EL (cell line): Measurements from ENCODE around the gene SEMA5A.

Experiments used
- DNase-seq: peaks from one replicate; pipeline ENCODE4 v3.0.0-alpha.2; 2016

SEMA5A gene

DNA sequence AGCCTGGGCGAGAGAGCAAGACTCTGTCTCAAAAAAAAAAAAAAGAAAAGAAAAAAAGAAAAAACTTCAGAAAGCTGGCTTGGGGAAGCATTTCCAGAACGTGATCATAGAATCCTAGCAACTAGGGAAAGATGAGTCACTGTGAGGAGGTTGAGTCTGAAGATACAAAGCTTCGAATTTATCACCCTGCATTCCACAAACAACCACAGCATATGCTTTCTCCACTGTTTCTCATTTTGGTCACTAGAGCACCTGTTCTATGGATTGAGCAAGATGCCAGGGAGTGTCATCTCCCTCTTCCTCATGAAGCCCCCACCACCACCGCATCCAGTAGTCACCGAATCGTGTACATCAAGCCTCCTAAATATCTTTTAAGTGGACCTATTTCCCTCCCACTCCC, 37.9 kb downstream of the SEMA5A start:
- DNase-seq: peak; percentile 66

DNA sequence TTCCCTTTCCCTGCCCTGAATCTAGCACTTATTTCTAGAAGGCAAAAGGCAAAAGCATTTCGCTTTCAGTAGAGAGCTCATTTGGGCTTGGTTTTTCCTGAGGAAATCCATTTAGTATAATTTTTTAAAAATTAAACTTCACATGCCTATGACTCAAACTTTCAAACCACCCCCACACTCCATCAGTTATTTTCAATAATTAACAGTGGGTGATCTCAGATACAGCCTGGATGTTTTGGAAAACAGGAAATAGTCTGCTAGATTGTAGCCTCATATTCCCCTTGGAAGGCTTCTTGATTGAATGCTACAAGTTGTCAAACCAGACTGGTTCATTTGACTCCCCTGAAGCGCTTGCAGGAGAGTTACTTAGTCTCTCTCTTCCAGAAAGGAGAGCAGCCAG, 40.6 kb downstream of the SEMA5A start:
- no peak for DNase-seq

DNA sequence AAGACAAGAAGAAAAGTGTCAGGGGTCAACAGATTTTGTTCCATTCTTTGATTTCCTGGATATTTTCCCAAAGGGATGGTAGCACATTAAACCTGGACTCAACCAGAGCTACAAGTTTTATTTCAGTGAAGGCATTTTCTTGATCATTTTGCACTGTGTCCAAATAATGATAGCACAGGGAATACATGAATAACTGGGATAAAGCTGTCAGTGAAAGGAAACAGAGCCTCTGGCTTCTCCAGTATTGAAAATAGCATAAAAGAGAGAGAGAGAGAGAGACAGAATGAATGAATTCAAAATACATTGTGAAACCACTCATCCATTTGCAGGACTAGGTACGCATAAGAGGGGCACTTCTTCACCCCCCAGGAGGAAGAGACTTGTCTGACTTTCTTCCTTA, 43.0 kb downstream of the SEMA5A start:
- no peak for DNase-seq

DNA sequence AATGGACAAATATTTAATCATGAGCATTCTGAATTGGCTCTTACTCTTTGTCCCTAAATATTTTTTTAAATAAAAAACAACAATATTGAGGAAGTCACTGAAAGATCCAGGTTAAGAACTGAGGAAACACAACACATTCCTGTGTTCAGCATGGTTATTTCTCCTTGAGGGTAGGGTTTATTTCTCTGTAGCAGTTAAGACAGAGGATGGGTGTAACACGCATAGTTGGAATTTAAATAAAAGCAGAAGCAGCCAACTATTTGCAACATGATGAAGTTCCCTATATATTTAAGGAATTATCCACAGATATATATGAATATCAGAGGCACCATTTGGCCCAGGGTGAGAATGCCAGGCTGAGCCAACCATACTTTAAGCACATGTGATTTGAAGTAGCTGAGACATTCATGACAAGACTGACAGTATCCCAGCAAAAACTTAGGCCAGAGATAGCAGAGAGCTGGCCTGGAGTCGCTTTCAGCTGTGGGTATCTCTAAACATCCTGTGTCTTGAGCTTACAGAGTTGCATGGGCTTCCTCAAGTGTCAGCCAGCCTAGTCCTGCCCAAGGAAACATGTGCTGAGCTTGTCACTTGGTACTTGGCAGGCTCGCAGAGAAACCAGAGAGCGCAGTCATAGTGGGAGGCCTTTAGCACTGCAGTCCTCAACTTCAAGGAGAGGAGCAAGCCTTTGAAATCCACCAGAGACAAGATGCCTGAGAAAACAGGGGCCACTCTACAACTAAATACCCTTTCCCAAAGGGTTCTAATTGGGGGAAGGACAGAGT, 43.6 kb downstream of the SEMA5A start:
- DNase-seq: no peak

DNA sequence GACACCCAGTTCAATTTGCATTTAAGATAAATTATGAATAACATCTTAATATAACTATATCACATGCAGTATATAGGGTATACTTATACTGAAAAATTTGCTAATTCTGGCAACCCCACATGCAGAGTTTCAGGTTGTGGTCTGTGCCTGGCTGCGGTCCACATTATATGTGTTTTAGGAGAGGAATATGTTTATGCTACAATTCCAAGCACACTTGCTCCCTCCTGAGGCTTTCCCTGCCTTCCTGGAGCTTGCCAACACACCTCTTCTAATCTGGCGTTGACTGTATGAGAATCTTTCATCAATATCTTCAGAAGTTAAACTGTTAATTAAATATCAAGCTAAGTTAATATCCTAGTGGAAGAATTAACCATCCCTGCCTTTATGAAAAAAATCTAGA, 45.2 kb downstream of the SEMA5A start:
- DNase-seq: no peak

DNA sequence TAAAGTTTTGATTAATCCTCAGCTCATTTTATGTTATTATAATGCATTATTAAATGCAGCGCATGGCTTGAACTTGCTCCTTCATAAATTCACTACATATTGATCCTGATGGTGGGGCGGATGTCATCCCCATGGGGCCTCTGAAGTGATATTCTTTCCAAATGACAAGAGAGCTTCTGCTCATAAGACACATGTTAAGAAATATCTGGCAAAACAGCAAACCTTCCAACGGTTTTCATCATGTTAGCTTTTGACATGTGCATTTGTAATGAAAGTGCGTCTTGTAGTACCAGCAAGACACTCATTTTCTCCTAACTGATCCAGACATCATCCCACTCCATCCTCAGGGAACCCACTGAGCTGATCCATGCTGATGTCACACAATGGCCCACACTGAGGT, 45.7 kb downstream of the SEMA5A start:
- no peak for DNase-seq

DNA sequence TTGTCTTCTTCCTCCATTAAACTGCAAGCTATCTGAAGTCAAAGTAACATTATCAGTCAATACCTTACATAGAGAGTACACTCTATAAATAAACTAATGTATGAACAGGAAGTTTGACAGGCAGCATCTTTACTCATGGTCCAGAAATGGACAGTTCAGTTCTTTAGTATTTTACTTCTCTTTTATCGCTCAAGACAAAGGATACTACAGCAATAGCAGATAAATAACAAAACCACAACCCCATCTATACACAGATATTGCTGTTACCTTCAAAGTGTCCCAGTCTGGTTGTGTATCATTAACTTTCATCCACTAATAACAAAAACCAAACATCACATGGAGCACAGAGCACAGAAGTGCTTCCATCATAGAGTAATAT, 46.4 kb downstream of the SEMA5A start:
- DNase-seq: no peak

DNA sequence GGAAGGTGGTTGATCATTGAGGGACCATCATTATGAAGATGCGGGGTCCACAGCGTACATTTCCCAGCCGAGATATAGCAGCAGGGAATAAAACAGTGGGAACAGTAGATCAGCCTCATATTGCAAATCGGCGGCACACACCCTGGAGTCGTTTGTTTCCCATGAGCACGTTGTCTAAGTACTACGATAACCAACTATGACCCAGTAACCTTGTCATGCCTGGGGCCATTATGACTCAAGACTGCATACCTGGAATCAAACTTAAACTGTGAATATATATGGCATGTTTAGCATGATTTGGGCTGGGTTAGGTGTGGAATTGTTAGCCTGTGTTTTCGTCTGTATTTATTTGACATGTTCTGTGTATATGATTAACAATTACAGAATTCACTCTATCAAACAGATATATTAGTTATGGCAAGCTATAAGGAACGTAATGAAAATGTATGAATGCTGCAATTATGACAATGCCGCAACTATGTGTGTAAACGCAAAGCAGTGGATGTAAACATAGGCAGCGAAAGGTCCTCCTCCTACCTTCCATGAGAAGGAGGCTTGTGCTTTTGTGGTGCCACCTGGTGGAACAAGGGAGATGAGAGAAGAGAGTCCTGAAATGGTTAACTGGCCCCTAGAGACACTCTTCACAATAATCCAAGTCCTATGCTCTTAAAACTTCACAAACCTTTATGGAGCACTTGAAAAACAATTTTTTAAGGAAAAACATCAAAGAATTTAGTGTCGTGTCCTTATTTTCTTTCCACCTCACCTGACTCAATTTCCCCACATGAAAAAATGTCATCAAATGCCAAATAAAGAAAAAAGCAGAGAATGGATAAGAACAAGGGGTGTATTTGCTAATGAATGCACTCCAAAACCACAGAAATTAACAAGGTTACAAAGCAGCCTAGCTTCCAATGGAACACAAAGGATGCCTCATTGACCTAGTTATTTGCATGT, 47.1 kb downstream of the SEMA5A start:
- DNase-seq: peak; percentile 59

DNA sequence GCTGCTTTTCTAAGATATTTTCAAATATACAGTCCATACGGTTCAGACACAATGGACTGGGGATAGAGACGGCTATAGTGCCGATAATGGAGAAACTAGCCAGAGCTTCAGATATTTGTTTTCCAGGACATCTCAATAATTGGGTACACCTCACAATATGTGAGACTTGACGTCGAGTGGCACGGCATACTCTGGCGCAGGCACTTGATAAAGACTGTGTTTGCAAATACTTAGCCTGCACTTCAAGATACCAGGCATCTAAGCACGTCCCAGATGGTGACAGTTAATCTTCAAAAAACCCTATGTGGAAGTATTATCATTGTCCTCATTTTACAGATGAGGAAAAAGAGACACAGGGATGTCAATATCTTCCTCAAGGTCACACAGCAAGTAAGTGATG, 48.5 kb downstream of the SEMA5A start:
- DNase-seq: no peak

DNA sequence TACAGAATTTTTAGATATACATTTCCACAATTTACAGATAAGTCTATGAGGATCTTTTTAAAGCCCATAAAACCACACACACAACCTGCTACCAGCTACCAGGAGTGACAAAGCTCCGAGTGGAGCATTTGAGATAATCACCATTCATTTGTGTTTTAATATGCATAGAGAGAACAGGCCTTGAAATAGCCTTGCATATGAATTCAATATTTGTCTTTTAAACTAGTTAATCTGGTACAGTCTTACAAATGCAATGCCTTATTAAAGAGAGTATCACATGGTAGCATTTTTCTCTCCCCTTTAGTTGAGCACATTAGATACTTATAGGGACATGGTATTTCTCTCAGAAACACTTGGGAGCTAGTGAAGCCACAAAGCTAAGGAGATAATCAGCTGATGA, 49.1 kb downstream of the SEMA5A start:
- DNase-seq: no peak

DNA sequence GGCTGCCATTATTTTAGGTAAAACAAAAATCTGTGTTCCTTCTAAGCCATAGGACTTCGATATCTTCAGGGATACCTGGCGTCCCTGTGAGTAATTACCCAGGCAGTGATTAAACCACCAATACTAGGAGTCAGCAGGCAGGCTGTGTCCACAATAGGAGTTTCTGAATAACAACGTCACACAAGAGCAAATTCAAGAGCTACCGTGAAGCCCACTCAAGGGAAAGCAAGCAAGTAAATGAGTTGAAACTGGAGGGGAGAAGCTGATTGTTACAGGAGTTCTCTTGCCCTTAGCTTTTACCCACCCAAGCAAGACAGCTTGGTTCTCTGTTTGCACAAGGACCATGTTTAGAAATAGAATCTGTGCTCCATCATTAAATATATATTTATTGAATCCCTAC, 50.8 kb downstream of the SEMA5A start:
- DNase-seq: no peak

DNA sequence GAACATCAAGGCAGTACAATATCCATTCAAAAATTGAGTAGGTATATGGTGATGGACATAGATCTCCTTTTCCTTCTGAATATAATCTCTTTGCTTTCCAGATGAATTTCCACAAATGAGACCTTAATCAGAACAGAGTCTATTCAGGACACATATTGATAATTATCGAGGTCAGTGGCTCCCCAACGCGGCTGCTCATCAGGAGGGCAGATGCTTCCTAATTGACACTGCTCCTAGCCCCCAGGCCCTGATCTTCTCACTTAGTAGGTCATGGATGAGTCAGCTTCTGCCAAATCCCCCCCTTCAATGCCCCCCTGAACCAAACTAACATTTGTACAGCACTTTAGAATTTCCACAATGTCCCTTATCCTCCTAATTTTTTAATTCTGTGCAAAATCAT, 51.6 kb downstream of the SEMA5A start:
- DNase-seq: no peak

DNA sequence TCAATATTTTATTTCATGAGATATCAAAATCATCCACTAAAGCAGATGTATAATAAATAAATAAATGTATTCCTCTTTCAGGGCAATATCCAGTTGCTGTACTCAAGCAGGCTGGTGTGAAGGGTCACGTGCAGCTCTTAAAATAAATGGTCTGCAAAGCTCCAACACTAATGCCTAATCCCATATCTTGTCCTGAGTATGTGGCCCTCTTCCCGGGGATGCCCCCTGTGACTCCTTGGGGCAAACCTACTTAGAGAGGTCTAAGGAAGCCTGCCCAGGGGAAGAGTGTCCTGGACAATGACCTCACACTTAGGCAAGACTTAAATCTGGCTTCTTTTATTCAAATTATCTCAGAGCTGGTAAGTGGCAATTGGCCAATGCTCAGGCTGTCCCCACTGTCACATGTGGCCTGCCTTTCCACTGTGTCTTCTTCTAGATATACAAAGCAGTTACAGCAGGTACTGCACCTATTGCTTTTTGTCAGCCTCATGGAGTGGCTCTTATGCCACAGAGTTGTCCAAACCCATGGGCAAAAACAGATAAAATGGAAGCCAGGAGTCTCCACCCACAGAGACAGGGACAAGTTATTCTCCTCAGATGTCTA, 55.3 kb downstream of the SEMA5A start:
- no peak for DNase-seq

DNA sequence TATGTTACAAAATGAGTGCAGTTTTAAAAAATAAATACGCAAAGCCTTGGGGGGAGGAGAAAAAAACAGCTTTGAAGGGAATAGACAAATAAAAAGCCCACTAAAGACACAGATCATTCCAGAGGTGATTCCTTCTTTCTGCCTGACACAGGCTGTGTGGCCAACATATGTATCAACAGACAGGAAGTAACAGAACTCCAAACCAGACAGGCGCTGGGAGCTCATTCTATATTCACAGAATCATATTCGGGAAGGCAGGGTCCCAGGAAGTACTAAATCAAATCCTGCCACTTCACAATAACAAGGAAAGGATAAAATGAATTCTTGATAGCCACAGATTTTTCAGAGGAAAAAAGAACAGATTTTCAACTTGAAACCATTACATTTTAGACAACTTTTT, 62.1 kb downstream of the SEMA5A start:
- DNase-seq: peak; percentile 73

DNA sequence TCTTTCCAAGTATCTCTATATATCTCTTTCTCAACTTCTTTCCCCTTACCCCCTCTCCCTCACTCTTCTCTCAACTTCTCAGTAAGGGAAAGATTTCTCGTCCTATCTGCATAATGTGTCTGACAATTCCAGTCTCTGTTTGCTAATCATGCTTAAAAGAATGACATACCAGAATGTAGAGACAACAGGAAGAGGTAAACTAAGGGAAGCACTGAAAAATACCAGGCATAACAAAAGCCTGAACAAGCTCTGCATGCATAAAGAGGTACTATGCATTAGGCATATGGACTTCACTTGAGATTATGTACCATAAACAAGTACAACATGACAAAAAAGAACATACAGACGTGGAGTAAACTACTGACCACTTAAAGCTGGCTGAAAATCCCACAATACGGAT, 62.6 kb downstream of the SEMA5A start:
- DNase-seq: peak; percentile 75

DNA sequence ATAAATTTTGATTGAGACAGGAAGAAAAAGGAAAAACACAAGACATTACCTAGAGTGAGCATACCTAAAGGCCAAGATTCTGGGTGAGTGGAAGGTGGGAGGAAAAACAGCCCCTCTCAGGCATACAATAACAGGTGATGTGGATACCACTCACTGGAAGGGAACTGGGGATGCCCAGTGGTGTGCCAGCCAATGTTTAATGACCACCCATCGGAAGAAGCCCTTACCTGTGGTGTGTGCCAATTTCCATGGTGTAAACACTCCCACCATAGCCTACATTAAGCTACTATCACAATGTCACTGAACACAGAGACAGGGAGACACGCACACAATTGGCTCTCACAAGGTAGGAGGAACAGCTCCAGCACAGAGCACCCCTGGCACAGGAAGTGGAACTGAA, 63.5 kb downstream of the SEMA5A start:
- DNase-seq: no peak

DNA sequence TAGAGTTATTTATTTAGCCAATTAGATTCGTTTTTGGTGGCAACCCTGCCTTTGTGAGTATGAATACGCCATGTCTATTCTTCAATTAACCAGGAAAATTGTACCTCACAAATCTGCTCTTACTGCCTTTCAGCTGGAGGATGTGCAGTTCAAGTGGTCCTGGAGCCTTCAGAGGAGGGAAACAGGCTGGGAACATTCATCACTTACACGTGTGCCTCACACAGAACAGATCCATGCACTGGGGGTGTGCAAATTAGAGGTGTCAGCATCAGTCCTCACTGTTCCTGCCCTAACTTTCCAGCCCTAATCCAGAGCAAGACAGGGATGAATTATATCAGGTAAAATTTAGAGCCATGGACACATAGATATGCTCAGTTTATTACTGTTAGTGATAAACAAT, 65.4 kb downstream of the SEMA5A start:
- no peak for DNase-seq

DNA sequence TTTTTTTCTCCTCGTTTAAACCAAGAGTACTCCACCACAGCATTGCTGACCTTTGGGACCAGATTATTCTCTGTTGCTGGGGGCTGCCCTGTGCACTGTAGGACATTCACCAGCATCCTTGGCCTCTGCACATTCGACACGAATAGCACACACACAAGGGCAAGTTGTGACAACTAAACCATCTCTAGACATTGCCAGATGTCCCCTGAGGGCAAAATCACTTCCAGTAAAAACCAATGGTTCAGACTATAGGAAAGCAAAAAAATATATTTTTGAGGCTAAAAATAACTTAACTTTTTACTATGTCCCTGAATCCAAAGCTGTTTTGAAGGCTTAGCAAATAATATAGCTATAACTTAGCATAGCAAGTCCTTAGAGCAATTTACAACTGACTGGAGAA, 65.9 kb downstream of the SEMA5A start:
- DNase-seq: peak; percentile 46

DNA sequence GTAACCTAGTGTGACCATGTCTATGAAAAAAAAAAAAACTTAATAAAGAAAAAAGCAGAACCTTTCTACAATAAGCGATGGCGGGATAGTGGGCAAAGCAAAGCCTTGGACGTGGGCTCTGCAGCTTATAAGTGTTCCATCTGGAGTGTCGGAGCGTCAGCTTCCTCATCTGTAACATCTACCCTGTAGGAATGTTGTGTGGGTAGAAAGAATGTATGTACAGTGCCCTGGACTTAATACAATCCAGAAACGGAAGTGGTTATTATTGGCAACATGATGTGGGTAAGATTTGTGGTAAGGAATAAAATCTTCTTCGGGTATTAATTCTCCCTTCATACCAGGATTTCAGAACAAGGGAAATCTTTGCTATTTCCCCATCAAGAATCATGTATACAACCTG, 66.5 kb downstream of the SEMA5A start:
- DNase-seq: peak; percentile 94

DNA sequence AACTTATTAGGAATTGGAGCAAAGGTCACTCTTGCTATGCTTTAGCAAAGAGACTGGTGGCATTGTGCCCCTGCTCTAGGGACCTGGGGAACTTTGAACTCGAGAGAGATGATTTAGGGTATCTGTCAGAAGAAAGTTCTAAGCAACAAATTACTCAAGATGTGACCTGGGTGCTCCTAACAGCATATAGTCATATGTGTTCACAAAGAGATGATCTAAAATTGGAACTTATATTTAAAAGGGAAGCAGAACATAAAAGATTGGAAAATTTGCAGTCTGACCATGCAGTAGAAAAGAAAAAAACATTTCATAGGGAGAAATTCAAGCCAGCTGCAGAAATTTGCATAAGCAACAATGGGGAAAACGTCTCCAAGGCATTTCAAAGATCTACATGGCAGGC, 68.3 kb downstream of the SEMA5A start:
- no peak for DNase-seq

DNA sequence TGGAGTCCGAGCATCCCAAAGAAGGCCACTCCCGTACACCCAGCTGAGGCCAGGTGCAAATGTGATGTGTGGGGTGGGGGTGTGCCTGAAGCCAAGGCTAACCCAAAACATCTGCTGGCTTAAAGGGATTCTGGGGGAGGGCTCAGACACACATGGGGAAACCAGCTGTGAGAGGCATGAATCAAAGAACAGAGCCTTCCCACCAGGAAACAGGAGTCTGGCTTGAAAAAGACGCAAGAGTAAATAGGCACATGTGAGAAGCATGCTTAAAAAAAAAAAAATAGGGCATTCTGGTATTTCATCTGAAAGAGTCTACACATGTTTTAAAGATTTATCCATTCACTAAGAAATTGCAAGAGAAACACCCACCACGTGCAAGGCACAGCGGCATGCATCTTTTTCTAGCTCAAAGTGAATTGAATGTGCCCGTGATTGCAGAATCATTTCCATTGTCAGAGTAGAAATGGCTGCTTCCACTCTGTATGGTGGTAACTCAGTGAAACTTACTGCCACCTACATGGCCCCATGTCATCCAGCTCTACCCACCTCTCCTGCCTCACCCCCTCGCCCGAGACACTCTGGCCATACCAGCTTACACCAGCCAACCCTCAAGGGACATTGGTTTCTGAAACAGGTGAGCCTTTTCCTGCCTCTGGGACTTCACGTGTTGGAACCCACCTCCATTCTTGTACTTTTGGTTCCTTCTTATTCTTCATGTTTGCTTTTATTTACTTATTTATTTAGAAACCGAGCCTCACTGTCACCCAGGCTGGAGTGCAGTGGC, 71.5 kb downstream of the SEMA5A start:
- DNase-seq: no peak

DNA sequence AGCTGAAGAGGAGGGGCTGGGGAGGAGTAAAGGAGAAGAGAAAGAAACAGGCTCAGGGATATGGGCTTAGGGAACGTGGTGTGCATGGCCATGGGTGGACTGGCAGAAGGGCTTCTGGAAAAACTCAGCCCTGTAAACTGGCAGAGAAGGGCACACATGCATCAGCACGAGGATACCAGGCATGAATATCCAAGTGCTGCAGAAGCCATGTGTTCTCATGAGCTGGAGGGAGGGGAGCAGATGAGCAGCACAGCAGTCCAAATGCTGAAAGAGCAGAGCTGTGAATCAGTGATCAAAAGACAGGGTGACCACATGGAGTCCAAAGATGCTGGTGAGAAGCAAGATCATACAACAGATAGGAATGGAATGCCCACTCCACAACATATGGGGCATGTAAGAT, 72.3 kb downstream of the SEMA5A start:
- DNase-seq: peak; percentile 34

DNA sequence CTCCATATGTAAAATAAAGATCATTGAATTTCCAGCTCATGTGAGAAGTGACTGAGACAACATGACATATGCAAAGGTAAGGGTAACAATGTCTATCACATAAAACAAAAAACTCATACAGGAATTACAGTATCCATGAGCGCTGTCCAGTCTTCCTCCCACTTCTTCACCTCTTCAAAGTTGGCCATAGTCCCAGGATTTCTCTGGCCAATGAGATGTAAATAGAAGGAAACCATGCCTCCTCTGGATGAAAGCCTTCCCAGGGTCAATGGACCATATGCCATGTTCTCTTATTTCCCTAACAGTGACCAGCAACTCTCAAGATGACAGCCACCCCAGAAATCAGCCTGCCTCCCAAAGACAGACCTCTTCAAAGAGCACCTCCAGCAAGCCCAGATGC, 75.5 kb downstream of the SEMA5A start:
- no peak for DNase-seq
